Activated naive CD4-positive, alpha-beta T cell treated with anti-CD3 and anti-CD28 coated beads, Interleukin-2, amount 50 U/mL, for 24 hours (primary cell): Measurements from ENCODE around the gene RNF215.

Experiments
- H3K27ac Mint-ChIP-seq: one replicate; pipeline ENCODE4 v1.8.0; 2021; ENCODE audit warnings: mild to moderate bottlenecking, mixed read lengths
- H3K27me3 Mint-ChIP-seq: one replicate; pipeline ENCODE4 v1.8.0; 2021; ENCODE audit warnings: mixed read lengths
- H3K36me3 Mint-ChIP-seq: one replicate; pipeline ENCODE4 v1.8.0; 2021; ENCODE audit warnings: mixed read lengths
- H3K4me1 Mint-ChIP-seq: one replicate; pipeline ENCODE4 v1.8.0; 2021; ENCODE audit warnings: mixed read lengths
- H3K4me3 Mint-ChIP-seq: one replicate; pipeline ENCODE4 v1.8.0; 2021; ENCODE audit warnings: mild to moderate bottlenecking, mixed read lengths
- H3K9me3 Mint-ChIP-seq: one replicate; pipeline ENCODE4 v1.8.0; 2021; ENCODE audit warnings: mixed read lengths

RNF215 gene

GRCh38 chr22:30362651-30363281, 24.4 kb downstream of the RNF215 start:
- Mint-ChIP-seq H3K9me3 (no peaks in the 10 kb centered on the region), H3K27ac (peak overlapping the region; percentile 37), H3K36me3 (no peaks in the 10 kb centered on the region), H3K4me1 (peaks cover 4% of the 10 kb centered on the region), H3K4me3 (no peak overlapping the region), H3K27me3 (no peaks in the 10 kb centered on the region)

DNA sequence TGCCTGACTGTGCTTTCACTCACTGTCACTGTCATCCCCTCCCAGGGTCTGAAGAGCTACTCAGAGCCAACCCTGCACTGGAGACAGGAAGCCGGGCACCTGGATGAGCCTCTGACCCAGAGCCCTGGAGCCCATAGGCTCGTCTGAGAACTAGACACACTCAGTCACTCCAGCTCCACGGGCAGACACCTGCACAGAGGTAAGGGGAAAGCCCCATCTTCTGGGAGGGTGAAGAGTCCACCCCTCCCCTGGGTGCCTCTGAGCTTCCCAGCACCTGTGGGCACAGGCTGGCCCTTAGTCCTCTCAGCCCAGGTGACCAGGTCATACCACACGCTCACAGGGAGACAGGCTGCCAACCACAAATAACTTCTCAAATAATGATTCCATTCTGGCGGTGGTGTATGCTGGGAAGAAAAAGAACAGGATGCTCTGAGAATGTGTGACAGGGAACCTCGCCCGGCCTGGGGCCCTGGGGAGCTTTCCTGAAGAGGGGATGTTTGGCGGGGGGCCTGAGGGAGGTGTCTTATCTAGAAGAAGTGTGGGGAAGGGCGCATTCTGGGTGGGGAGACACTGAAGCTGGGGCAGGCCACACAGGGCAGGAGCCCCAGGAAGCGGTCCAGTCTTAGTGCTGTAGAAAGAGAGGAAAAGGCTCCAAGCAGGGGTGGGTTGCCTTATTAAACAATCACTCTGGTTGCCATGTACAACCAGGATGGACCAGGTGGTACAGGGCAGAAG, 25.1 kb downstream of the RNF215 start:
- Mint-ChIP-seq H3K4me1 (peaks cover 7% of the 10 kb centered on the region), H3K36me3 (no peaks in the 10 kb centered on the region), H3K27ac (peak overlapping the region; percentile 37), H3K9me3 (no peaks in the 10 kb centered on the region), H3K4me3 (no peak overlapping the region), H3K27me3 (no peaks in the 10 kb centered on the region)

GRCh38 chr22:30358541-30358940, 28.7 kb downstream of the RNF215 start:
- H3K36me3 Mint-ChIP-seq = peaks cover 11% of the 10 kb centered on the region
- no peaks in the 10 kb centered on the region for H3K27me3 Mint-ChIP-seq
- H3K9me3 Mint-ChIP-seq = no peaks in the 10 kb centered on the region
- no peak overlapping the region for H3K27ac Mint-ChIP-seq
- peaks cover 36% of the 10 kb centered on the region for H3K4me1 Mint-ChIP-seq
- no peak overlapping the region for H3K4me3 Mint-ChIP-seq

DNA sequence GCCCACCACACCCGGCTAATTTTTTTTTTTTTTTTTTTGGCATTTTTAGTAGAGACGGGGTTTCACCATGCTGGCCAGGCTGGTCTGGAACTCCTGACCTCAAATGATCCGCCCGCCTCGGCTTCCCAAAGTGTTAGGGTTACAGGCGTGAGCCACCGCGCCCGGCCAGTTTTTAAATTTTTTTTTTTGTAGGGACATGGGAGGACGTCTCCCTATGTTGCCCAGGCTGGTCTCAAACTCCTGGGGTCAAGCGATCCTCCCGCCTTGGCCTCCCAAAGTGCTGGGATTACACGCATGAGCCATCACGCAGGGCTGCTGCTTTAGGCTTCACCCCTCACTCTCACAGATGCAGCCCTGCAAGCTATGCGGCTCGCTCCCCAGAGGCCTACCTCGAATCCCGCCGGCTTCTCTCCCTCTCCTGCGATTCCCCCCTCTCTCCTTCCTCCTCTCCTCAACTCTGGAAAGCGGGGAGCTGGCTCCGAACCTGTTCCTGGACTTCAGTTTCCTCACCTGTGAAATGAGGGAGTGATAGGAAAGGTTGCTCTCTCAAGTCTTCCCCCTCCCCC, 29.5 kb downstream of the RNF215 start:
- Mint-ChIP-seq H3K4me1 (peaks cover 43% of the 10 kb centered on the region), H3K36me3 (peaks cover 11% of the 10 kb centered on the region), H3K27ac (peak overlapping the region; percentile 66), H3K4me3 (peak overlapping the region; percentile 94), H3K27me3 (no peaks in the 10 kb centered on the region), H3K9me3 (no peaks in the 10 kb centered on the region)

DNA sequence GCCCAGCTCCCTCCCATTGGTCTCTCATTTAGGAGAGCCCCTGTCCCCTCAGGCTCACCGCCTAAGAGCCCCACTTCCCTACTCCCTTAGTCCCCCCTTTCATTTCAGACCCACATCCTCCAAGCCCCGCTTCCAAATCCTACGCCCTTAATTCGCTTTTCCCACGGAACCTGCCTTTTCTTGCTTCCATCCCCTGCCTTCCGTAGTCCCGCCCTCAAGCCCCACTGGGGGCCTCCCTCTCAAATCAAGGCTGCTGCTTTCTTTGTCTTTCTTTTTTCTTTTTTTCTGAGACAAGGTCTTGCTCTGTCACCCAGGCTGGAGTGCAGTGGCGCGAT, 30.0 kb downstream of the RNF215 start:
- Mint-ChIP-seq H3K4me1 (peaks cover 47% of the 10 kb centered on the region), H3K9me3 (no peaks in the 10 kb centered on the region), H3K4me3 (peak overlapping the region; percentile 94), H3K36me3 (peaks cover 11% of the 10 kb centered on the region), H3K27me3 (no peaks in the 10 kb centered on the region), H3K27ac (peak overlapping the region; percentile 95)

DNA sequence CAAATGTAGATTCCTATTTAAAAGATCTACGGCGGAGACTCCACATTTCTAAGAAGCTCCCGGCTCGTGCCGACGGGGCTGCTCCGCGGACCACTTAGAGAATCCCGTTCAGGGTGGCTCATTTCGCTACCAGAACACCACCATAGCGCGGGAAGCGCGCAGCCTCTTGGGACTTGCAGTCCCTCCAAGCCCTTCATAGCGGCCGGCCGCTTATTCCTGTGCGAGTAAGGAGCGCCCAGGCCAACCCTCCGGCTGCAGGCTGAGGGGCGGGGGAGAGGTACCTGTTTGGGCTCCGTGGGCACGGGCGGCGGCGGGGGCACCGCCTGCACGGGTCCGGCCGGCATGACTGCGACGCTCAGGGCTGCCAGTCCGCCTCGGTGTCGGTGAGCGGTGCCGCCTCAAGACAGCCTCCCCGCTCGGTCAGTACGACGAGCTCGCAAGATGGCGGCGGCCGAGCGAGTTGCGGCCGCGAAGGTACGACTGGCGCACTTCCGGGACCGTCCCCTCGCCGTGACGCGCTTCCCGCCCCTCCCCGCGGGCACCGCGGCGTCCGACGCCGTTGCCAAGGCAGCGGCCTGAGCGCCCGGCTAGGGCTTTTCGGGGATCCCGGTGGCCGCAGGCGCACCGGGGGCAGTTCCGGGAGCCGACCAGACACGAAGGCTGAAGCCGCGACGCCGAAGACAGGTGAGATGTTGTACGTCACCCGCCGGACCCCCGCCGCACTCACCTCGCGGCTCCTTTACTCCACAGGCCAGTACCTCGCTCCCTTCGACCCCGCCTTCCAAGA, 30.6 kb downstream of the RNF215 start, which contains the start of the genes CCDC157 and SF3A1:
TSS of gene CCDC157 (plus strand) at position 559 of the 787 bp plus-strand sequence. CDS start 8,994 bp downstream, outside the sequence.
TSS of gene SF3A1 (minus strand) at position 446 of the 787 bp plus-strand sequence. CDS start at position 344, 102 bp downstream.
- Mint-ChIP-seq H3K4me1 (peaks cover 53% of the 10 kb centered on the region), H3K4me3 (peak within 1 kb of the TSS; percentile 94), H3K27ac (peak within 1 kb of the TSS; percentile 95), H3K9me3 (no peaks in the 10 kb centered on the region), H3K36me3 (peaks cover 11% of the 10 kb centered on the region), H3K27me3 (no peaks in the 10 kb centered on the region)

GRCh38 chr22:30354644-30355043, 32.6 kb downstream of the RNF215 start:
- H3K27ac Mint-ChIP-seq = peak overlapping the region; percentile 93
- H3K9me3 Mint-ChIP-seq = no peaks in the 10 kb centered on the region
- no peaks in the 10 kb centered on the region for H3K27me3 Mint-ChIP-seq
- H3K4me3 Mint-ChIP-seq = peak overlapping the region; percentile 94
- H3K36me3 Mint-ChIP-seq = peaks cover 15% of the 10 kb centered on the region
- peaks cover 71% of the 10 kb centered on the region for H3K4me1 Mint-ChIP-seq

- Mint-ChIP-seq H3K27ac (no peak overlapping the region), H3K4me1 (peaks cover 83% of the 10 kb centered on the region), H3K4me3 (no peak overlapping the region), H3K36me3 (peaks cover 18% of the 10 kb centered on the region), H3K27me3 (no peaks in the 10 kb centered on the region), H3K9me3 (no peaks in the 10 kb centered on the region)
These were observed 36.0 kb downstream of the RNF215 start for GRCh38 chr22:30351226-30351625.

DNA sequence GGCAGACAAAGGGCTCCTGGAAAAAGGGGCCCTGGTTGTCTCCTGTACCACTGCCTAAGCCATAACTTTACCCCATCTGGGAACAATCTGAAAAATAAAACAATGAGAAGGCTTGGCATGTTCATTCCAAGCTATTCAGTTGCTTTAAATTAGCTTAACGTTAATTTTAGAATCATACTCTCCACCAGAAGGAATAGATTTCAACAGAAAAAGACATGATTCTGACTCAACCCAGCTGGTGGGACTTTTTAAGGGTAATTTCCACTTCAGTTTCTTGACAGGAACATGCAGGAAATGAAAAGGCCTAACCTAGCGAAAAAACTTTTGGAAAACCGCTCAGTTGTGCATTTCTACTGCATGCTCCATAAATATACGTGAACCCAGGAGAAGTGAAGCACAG, 38.4 kb downstream of the RNF215 start:
- H3K27ac Mint-ChIP-seq = peak overlapping the region; percentile 76
- no peaks in the 10 kb centered on the region for H3K9me3 Mint-ChIP-seq
- peaks cover 10% of the 10 kb centered on the region for H3K36me3 Mint-ChIP-seq
- peaks cover 60% of the 10 kb centered on the region for H3K4me1 Mint-ChIP-seq
- H3K4me3 Mint-ChIP-seq = peak overlapping the region; percentile 61
- H3K27me3 Mint-ChIP-seq = no peaks in the 10 kb centered on the region

DNA sequence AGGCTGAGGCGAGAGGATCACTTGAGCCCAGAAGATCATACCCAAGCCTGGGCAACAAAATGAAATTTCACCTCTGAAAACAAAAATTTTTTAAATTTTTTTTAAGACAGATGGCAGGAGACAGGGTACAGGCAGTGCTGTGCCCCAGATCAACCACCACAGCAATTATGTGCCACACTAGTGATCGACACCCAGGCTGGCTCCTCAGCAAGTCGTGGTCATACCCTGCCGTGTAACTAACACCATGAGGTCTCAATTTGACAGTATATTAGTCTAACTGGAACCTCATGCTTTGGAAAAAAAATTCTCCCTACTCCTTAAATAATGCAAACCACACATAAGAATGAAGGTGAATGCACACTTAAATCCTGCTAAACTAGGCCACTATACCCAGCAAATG, 38.8 kb downstream of the RNF215 start:
- no peaks in the 10 kb centered on the region for H3K9me3 Mint-ChIP-seq
- H3K4me1 Mint-ChIP-seq = peaks cover 56% of the 10 kb centered on the region
- peak overlapping the region; percentile 61 for H3K4me3 Mint-ChIP-seq
- H3K27ac Mint-ChIP-seq = peak overlapping the region; percentile 76
- H3K27me3 Mint-ChIP-seq = no peaks in the 10 kb centered on the region
- H3K36me3 Mint-ChIP-seq = peaks cover 11% of the 10 kb centered on the region

DNA sequence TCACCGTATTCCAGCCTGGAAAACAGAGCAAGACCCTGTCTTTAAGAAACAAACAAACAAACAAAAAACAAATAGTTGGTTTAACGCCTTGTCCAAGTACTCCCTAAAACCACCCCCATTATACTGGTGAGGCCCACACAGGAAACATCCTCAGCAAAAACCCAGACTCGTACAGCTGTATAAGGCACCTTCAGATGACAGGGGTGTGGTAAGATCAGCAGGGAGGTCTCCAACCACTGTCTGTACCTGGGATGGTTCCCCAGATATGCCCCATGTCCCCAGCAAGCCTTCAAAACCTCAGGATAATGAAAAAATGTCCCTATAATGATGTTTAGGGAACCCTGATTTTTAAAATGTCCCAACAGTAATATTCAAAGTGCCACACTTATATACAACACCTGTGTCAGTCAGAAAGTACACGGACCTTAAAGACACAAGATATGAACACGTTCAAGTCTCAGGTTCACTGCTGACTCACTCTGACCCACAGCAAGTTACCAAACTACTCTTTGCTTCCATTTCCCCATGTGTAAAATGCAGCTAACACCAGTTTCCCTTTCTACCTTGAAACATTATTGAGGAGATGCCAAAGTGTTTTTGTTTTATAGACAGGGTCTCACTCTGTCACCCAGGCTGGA, 39.8 kb downstream of the RNF215 start:
- H3K27me3 Mint-ChIP-seq = no peaks in the 10 kb centered on the region
- peak overlapping the region; percentile 72 for H3K27ac Mint-ChIP-seq
- peak overlapping the region; percentile 42 for H3K4me3 Mint-ChIP-seq
- H3K4me1 Mint-ChIP-seq = peaks cover 47% of the 10 kb centered on the region
- peaks cover 15% of the 10 kb centered on the region for H3K36me3 Mint-ChIP-seq
- no peaks in the 10 kb centered on the region for H3K9me3 Mint-ChIP-seq

DNA sequence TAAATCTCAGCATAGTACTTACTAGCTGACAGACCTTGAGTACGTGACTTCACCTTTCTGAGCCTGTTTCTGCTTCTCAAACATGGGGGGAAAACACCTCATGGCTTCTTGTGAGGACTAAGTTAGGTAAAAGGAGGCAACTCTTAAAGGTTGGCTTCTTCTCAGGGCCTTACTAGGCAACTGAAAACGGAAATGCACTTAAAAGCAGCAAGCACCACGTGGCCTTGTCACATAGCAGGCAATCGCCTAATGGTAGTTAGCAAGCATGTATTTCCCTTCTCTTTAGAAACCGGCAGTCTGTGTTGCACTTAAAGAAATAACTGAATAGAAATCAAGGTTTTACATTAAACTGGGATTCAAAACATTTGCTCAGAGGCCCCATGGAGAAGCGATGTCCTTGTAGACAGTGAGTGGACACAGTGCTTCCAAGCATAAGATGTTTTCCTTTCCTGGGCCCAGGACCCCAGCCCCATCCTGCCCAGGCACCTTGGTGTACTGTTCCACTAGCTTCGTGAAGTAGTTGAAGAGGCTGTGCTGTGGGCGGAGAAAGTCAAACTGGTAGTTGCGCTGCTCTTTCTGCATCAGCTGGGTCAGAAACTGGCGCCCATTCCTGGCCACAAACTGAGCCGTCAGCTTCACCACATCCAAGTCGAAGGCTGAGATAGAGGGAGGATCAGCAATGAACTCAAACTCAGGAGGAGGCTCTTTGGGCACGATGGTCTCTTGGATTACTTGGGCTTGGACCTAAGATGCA, 42.6 kb downstream of the RNF215 start:
- H3K27ac Mint-ChIP-seq = peak overlapping the region; percentile 65
- peaks cover 22% of the 10 kb centered on the region for H3K4me1 Mint-ChIP-seq
- H3K9me3 Mint-ChIP-seq = no peaks in the 10 kb centered on the region
- H3K36me3 Mint-ChIP-seq = peaks cover 16% of the 10 kb centered on the region
- H3K4me3 Mint-ChIP-seq = no peak overlapping the region
- no peaks in the 10 kb centered on the region for H3K27me3 Mint-ChIP-seq

GRCh38 chr22:30340911-30341685, 46.1 kb downstream of the RNF215 start:
- Mint-ChIP-seq H3K4me1 (no peaks in the 10 kb centered on the region), H3K36me3 (peaks cover 14% of the 10 kb centered on the region), H3K27ac (no peak overlapping the region), H3K27me3 (no peaks in the 10 kb centered on the region), H3K4me3 (no peak overlapping the region), H3K9me3 (no peaks in the 10 kb centered on the region)

DNA sequence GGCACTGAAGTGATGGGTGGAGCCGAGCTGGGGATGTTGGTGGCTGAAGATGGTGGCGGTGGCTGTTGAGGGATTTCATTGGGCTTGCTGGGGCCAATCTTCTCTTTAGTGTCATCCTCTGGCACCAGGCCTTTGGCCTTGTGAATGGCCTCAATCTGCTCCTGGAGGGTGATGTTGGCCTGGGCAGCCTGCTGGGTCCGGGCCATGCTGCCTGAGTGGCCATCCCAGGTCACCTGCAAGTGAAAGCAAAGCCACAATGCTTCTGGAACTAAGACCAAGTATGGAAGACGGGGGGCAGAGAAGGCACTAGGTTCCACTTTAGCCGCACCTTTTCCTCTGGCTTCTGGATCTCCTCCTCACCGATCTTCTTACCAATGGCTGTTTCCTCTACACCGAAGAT, 48.4 kb downstream of the RNF215 start:
- no peak overlapping the region for H3K27ac Mint-ChIP-seq
- H3K4me3 Mint-ChIP-seq = no peak overlapping the region
- no peaks in the 10 kb centered on the region for H3K9me3 Mint-ChIP-seq
- peaks cover 10% of the 10 kb centered on the region for H3K4me1 Mint-ChIP-seq
- H3K27me3 Mint-ChIP-seq = no peaks in the 10 kb centered on the region
- peaks cover 12% of the 10 kb centered on the region for H3K36me3 Mint-ChIP-seq
